K562 (cell line): Measurements from ENCODE around the gene GCH1.

ENCODE experiments used
- NRF1 ChIP-seq, 2 experiments: fragments of 450-650 bp; IDR thresholded peaks in 1 of 2; conservative IDR thresholded peaks in 1 of 2; 2 replicates each; pipeline ENCODE4 v1.6.1; 2014; ENCODE audit warnings: mild to moderate bottlenecking in 2 of 2
- SREBF1 ChIP-seq: fragments of 150-350 bp; IDR thresholded peaks from 2 replicates; pipeline ENCODE4 v1.6.1; 2014; ENCODE audit warnings: antibody characterized with exemption, low read depth, low read length, borderline replicate concordance
- TF ChIP-seq, protein P1 (sequence below): fragments of 450-650 bp; IDR thresholded peaks from 2 replicates; pipeline ENCODE4 v1.6.1; 2016
- TF ChIP-seq, protein P2 (sequence below), 2 experiments: IDR thresholded peaks; 2 replicates each; pipeline ENCODE4 v1.6.1; 2012; ENCODE audit warnings: improper control_type of control experiment in 2 of 2, low read depth in 2 of 2, low read length in 2 of 2, borderline replicate concordance in 1 of 2
- TF ChIP-seq, protein P3 (sequence below): fragments of 450-650 bp; IDR thresholded peaks from 2 replicates; pipeline ENCODE4 v1.6.1; 2016; ENCODE audit warnings: borderline replicate concordance

DNA sequence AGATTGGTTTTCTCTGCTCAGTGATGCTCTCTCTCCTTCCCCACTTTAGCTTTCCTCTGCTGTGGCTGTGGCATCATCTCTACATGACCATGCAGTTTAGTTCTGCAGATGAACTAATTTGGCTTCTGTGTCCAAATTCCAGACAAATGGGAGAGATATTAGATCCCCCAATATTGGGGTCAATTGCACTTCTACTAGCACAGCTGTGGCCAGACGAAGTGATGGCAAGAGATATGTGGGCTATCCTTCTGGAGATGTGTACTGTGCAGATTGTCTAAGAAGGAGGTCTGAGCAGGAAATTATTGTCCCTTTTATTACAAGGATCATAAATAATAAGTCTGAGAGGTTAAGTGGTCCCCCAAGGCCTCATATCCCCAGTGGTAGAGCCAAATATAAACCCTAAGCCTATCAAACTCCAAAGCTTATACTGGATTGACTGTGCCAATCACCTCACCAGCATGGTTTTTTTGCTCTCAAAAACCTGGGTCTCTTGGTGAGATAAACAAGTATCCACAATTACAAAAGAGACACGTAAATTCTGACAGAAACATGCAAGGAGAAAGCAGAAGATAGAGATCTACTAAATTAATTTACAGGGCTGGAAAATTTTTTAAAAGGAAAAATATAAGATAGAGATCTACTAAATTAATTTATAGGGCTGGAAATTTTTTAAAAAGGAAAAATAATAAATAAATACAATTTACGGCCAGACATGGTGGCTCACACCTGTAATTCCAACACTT, 29.1 kb upstream of the GCH1 start:
- TF ChIP-seq, protein P1, sequence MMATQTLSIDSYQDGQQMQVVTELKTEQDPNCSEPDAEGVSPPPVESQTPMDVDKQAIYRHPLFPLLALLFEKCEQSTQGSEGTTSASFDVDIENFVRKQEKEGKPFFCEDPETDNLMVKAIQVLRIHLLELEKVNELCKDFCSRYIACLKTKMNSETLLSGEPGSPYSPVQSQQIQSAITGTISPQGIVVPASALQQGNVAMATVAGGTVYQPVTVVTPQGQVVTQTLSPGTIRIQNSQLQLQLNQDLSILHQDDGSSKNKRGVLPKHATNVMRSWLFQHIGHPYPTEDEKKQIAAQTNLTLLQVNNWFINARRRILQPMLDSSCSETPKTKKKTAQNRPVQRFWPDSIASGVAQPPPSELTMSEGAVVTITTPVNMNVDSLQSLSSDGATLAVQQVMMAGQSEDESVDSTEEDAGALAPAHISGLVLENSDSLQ: no peak
- TF ChIP-seq SREBF1: no peak
- no peak for TF ChIP-seq NRF1 (conservative IDR thresholded peaks at IDR 0.05 in 1 of 2, IDR thresholded peaks at IDR 0.05 in 1 of 2)
- TF ChIP-seq, protein P2, sequence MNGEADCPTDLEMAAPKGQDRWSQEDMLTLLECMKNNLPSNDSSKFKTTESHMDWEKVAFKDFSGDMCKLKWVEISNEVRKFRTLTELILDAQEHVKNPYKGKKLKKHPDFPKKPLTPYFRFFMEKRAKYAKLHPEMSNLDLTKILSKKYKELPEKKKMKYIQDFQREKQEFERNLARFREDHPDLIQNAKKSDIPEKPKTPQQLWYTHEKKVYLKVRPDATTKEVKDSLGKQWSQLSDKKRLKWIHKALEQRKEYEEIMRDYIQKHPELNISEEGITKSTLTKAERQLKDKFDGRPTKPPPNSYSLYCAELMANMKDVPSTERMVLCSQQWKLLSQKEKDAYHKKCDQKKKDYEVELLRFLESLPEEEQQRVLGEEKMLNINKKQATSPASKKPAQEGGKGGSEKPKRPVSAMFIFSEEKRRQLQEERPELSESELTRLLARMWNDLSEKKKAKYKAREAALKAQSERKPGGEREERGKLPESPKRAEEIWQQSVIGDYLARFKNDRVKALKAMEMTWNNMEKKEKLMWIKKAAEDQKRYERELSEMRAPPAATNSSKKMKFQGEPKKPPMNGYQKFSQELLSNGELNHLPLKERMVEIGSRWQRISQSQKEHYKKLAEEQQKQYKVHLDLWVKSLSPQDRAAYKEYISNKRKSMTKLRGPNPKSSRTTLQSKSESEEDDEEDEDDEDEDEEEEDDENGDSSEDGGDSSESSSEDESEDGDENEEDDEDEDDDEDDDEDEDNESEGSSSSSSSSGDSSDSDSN (IDR thresholded peaks at IDR 0.05; ENCODE audit: borderline replicate concordance in 1 of 2, low read depth in 2 of 2, low read length in 2 of 2): no peak
- TF ChIP-seq, protein P3, sequence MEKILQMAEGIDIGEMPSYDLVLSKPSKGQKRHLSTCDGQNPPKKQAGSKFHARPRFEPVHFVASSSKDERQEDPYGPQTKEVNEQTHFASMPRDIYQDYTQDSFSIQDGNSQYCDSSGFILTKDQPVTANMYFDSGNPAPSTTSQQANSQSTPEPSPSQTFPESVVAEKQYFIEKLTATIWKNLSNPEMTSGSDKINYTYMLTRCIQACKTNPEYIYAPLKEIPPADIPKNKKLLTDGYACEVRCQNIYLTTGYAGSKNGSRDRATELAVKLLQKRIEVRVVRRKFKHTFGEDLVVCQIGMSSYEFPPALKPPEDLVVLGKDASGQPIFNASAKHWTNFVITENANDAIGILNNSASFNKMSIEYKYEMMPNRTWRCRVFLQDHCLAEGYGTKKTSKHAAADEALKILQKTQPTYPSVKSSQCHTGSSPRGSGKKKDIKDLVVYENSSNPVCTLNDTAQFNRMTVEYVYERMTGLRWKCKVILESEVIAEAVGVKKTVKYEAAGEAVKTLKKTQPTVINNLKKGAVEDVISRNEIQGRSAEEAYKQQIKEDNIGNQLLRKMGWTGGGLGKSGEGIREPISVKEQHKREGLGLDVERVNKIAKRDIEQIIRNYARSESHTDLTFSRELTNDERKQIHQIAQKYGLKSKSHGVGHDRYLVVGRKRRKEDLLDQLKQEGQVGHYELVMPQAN: no peak
